Articular chondrocyte of knee joint (primary cell): Measurements from ENCODE around the gene PALMD. TPM values are rescaled to one million over a fixed set of nuclear protein-coding genes. Genes with fewer than 3 reads are reported as not detected.

Experiments
- total RNA-seq: library from RNA; depleted of rRNA; stranded (reverse); fragments of >200 nt; gene quantifications from 2 replicates; pipeline ENCODE4 v1.2.3, GENCODE V29; 2012

Gene PALMD
- 38.3 TPM in 2 replicates for total RNA-seq

GRCh38 chr1:99645699-99646531 is at the start of gene PALMD:
PALMD (plus strand) TSS chr1:99646113; CDS start chr1:99646318, 205 bp downstream.

Other genes with a start within 250 kb of the PALMD start
- gene FRRS1, start 120.5 kb downstream of the PALMD start, total RNA-seq, result 28.0 and 42.0 TPM in 2 replicates
- gene AGL, start 204.2 kb downstream of the PALMD start, total RNA-seq, result 21.2 and 23.9 TPM in 2 replicates